RWPE1 (cell line): ENCODE measurements around the gene SLC30A10.
A peak's percentile ranks its signal among the peaks of the same experiment; 100 is the strongest.
"Not testable (repeated sequence)": the region's sequence is repeated elsewhere in the genome, so short reads cannot be mapped to it uniquely, and the experiment has no call there.

ENCODE experiments used
- CTCF ChIA-PET: fragments of 350-600 bp; sonication (Branson Sonifier 250); formaldehyde crosslinking; extraction: SDS; loops from one replicate; lab custom pipeline; 2021; lab: Yijun Ruan, JAX
- POLR2A ChIA-PET: fragments of 400-600 bp; formaldehyde crosslinking; extraction: SDS; loops from one replicate; lab custom pipeline; 2020; ENCODE audit warnings: antibody characterized with exemption; ENCODE audit not compliant: low non-redundant PET; lab: Yijun Ruan, JAX
- DNase-seq: peaks from one replicate; pipeline ENCODE4 v3.0.0; 2012; ENCODE audit warnings: low spot score
- H3K27ac ChIP-seq: fragments of 450-650 bp; 2 replicates; pipeline ENCODE4 v1.5.1; 2017
- CTCF ChIP-seq: fragments of 450-650 bp; conservative IDR thresholded peaks from 2 replicates; pipeline ENCODE4 v1.5.1; 2017; ENCODE audit warnings: low read depth, mild to moderate bottlenecking

Gene SLC30A10

GRCh38 chr1:219882096-219882495, 46.3 kb downstream of the SLC30A10 start:
- no peak overlapping the region for H3K27ac ChIP-seq
- ChIA-PET POLR2A (no interaction called here), CTCF (no interaction called here)
- DNase-seq, result no peak
- no peak for TF ChIP-seq CTCF

GRCh38 chr1:219880765-219881457, 47.4 kb downstream of the SLC30A10 start:
- H3K27ac ChIP-seq, result no peak overlapping the region
- CTCF ChIA-PET, result interaction anchor here (0.6 kb wide), 1 partner anchor 62 kb away, joined by 6 read pairs; no protein-coding TSS in a partner anchor
- no peak for TF ChIP-seq CTCF
- POLR2A ChIA-PET, result no interaction called here
- DNase-seq, result no peak

- H3K27ac ChIP-seq, result no peak overlapping the region
- TF ChIP-seq CTCF, result no peak
- ChIA-PET POLR2A (no interaction called here), CTCF (interaction anchor here (0.6 kb wide), 1 partner anchor 28 kb away, joined by 5 read pairs; no protein-coding TSS in a partner anchor)
- peak; percentile 20 for DNase-seq
Observed at GRCh38 chr1:219876798-219877209, 51.6 kb downstream of the SLC30A10 start.

GRCh38 chr1:219875860-219876259, 52.5 kb downstream of the SLC30A10 start:
- ChIA-PET POLR2A (no interaction called here), CTCF (no interaction called here)
- TF ChIP-seq CTCF, result no peak
- DNase-seq, result no peak
- H3K27ac ChIP-seq, result no peak overlapping the region

- POLR2A ChIA-PET, H3K27ac ChIP-seq, DNase-seq: not testable (repeated sequence)
- CTCF ChIA-PET, result interaction anchor here (0.6 kb wide), 1 partner anchor 400 kb away, joined by 4 read pairs; the partner anchor contains the start of gene RAB3GAP2
Observed at GRCh38 chr1:219872538-219872937, 55.8 kb downstream of the SLC30A10 start.

- CTCF ChIA-PET, result no interaction called here
- DNase-seq, result no peak
- no peak overlapping the region for H3K27ac ChIP-seq
- no peak for TF ChIP-seq CTCF
- POLR2A ChIA-PET, result no interaction called here
Observed at GRCh38 chr1:219871427-219872057, 56.8 kb downstream of the SLC30A10 start.

GRCh38 chr1:219868615-219869014, 59.7 kb downstream of the SLC30A10 start:
- CTCF ChIA-PET, POLR2A ChIA-PET, H3K27ac ChIP-seq, DNase-seq: not testable (repeated sequence)
